ENCODE results near the gene CACNA1B.

DNA sequence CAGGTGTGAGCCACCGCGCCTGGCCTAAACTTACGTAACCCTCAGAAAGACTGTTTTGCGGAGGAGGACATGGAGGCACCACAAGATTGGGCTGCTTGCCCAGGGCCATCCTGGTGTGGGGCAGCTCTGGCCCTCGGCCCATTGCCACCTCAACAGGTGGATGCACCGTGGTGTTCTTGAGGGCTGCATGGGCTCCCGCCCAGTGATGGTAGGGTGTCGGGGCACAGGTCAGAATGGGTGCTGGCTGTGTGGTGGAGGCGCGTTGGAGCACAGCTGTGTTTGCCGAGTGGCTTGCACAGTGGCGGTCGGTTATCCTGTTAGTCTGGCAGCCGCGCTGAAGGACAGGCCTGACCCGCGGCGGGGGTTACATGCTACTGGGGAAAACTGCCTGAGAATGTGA is 196.9 kb downstream of the CACNA1B start:
- TF ChIP-seq EP300 (IDR thresholded peaks at IDR 0.05) (no peak), POLR2A (IDR thresholded peaks at IDR 0.05) (no peak), POLR2AphosphoS5 (IDR thresholded peaks at IDR 0.05) (no peak)
- TF ChIP-seq, protein P1, sequence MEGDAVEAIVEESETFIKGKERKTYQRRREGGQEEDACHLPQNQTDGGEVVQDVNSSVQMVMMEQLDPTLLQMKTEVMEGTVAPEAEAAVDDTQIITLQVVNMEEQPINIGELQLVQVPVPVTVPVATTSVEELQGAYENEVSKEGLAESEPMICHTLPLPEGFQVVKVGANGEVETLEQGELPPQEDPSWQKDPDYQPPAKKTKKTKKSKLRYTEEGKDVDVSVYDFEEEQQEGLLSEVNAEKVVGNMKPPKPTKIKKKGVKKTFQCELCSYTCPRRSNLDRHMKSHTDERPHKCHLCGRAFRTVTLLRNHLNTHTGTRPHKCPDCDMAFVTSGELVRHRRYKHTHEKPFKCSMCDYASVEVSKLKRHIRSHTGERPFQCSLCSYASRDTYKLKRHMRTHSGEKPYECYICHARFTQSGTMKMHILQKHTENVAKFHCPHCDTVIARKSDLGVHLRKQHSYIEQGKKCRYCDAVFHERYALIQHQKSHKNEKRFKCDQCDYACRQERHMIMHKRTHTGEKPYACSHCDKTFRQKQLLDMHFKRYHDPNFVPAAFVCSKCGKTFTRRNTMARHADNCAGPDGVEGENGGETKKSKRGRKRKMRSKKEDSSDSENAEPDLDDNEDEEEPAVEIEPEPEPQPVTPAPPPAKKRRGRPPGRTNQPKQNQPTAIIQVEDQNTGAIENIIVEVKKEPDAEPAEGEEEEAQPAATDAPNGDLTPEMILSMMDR (IDR thresholded peaks at IDR 0.05), result no peak

Data from gastroesophageal sphincter (tissue), 3 donors.